Endometrial microvascular endothelial cells (primary cell): Measurements from ENCODE around the gene ATP6AP1. TPM values are rescaled to one million over a fixed set of nuclear protein-coding genes. Genes with fewer than 3 reads are reported as not detected.

Experiments
- in situ Hi-C: cut with HindIII; loops from 2 replicates; pipeline ENCODE4 v1.10.0; 2017; ENCODE audit warnings: low sequenced_read_pairs, low pct_unique_long_range_greater_than_20kb; ENCODE audit errors: inconsistent ontology term
- total RNA-seq: library from RNA; depleted of rRNA; stranded (reverse); fragments of >200 nt; gene quantifications from one replicate; pipeline ENCODE4 v1.2.3, GENCODE V29; 2015; ENCODE audit errors: inconsistent ontology term

Gene ATP6AP1
- total RNA-seq, 1 donor from 2014 or later, result 108 TPM

DNA sequence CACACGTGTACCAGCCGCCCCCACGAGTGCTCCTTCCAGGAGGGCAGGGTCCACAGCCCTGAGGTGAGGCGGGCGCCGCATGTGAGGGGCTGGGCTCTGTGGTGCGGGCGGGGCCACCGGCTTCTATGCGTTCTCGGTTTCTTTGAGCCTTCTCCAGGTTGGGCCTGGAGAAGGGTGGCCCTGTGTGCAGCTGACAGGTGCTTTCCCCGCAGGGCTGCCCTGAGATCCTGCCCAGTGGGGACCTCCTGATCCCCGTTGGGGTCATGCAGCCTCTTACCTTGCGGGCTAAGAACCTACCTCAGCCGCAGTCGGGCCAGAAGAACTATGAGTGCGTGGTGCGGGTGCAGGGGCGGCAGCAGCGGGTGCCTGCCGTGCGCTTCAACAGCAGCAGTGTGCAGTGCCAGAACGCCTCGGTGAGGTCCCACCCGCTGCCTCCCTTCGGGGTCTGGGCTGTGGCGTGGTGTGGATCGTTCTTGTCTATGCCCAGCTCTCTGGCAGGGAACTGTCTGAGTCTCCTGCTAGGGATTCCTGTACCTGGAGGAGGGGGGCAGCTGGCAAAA is 36.4 kb downstream of the ATP6AP1 start:
- in situ Hi-C loops, result no loop called here

DNA sequence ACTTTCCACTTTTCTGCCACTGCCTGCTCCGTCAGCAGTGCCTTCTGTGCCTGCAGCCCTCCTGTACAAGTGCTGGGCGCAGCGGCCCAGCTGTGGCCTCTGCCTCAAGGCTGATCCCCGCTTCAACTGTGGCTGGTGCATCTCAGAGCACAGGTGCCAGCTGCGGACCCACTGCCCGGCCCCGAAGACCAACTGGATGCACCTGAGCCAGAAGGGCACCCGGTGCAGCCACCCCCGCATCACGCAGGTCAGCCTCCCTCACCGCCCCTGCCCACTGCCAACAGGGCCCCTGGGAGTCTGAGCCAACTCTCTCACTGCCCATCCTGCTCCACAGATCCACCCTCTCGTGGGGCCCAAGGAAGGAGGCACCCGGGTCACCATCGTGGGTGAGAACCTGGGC is 37.1 kb downstream of the ATP6AP1 start:
- in situ Hi-C loops, result no loop called here

DNA sequence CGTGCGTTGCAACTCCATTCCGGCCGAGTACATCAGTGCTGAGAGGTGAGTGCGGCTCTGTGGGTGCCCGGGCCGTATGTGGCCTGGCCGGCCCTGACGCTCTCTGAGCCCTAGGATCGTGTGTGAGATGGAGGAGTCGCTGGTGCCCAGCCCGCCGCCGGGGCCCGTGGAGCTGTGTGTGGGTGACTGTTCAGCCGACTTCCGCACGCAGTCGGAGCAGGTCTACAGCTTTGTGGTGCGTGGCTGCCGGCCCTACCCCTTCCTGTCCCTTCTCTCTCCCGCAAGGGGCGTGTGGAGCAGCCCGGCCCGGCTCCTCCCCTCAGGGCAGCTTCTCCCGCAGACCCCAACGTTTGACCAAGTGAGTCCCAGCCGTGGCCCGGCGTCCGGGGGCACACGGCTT is 37.6 kb downstream of the ATP6AP1 start:
- in situ Hi-C loops, result no loop called here

DNA sequence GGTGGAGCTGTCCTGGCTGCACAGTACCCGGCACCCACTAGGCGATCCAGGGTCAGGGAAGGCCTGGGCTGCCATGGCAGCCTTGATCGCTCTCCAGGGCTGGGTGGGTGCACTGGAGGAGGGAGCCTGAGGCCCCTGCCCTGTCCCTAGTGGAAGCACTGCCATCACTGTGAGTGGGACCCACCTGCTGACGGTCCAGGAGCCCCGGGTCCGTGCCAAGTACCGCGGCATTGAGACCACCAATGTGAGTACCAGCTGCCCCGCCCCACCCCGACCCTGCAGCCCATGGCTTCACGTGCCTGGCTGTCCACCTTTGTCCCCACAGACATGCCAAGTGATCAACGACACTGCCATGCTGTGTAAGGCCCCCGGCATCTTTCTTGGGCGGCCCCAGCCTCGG is 38.4 kb downstream of the ATP6AP1 start:
- in situ Hi-C loops, result no loop called here

DNA sequence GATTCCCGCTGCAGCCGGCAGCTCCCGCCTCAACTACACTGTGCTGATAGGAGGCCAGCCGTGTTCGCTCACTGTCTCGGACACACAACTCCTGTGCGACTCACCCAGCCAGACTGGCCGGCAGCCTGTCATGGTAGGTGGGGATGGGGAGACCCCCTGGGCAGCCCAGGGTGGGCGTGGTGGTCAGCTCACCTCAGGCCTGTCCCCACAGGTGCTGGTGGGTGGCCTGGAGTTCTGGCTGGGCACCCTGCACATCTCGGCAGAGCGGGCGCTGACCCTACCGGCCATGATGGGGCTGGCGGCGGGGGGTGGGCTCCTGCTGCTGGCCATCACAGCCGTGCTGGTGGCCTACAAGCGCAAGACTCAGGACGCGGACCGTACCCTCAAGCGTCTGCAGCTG is 39.1 kb downstream of the ATP6AP1 start:
- in situ Hi-C loops, result no loop called here

DNA sequence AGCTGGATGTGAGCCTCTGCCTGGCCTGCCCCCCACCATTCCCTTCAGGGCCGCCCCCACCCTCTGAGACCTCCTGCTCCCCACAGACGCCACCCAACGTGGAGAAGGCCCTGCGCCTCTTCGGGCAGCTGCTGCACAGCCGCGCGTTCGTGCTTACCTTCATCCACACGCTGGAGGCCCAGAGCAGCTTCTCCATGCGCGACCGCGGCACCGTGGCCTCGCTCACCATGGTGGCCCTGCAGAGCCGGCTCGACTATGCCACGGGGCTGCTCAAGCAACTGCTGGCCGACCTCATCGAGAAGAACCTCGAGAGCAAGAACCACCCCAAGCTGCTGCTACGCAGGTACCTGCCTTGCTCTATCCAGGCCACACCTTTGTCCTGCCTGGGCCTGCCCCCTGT is 39.7 kb downstream of the ATP6AP1 start:
- in situ Hi-C loops, result no loop called here

DNA sequence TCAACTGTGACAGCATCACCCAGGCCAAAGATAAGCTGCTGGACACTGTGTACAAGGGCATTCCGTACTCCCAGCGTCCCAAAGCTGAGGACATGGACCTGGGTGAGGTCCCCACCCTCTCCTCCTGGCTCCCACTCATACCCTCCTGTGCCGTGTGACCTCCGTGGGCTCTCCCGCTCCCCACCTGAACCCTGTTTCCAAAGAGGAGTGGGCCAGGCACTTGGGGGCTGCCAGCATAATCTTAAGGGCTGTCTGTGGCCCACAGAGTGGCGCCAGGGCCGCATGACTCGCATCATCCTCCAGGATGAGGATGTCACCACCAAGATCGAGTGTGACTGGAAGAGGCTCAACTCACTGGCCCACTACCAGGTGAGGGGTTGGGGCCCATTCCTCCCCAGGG is 40.6 kb downstream of the ATP6AP1 start:
- in situ Hi-C loops, result no loop called here

DNA sequence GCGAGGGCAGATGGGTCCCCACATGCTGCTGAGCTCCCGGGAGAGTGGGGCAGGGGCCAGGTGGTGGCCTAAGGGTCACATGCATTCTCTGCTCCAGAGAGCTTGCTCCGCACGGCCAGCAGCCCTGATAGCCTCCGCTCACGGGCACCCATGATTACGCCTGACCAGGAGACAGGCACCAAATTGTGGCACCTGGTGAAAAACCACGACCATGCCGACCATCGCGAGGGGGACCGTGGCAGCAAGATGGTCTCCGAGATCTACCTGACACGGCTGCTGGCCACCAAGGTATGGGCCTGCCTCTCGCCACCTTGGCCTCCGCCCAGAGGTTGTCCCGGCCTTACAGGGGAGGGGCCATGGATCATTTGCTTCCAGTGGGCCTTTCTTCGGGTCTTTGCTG is 41.4 kb downstream of the ATP6AP1 start:
- in situ Hi-C loops, result no loop called here

DNA sequence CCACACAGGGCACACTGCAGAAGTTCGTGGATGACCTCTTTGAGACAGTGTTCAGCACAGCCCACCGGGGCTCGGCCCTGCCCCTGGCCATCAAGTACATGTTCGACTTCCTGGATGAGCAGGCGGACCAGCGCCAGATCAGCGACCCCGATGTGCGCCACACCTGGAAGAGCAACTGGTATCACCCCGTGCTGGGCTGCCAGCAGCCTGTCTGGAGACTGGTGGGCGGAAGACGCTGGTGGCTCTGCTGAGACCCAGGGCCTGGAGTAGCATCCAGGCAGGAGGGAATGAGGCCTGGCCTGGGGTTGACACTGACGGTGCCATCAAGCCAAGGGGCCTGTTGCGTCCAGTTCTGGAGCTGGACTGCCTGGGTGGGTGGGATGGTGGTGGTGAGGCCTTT is 42.0 kb downstream of the ATP6AP1 start:
- in situ Hi-C loops, result no loop called here

DNA sequence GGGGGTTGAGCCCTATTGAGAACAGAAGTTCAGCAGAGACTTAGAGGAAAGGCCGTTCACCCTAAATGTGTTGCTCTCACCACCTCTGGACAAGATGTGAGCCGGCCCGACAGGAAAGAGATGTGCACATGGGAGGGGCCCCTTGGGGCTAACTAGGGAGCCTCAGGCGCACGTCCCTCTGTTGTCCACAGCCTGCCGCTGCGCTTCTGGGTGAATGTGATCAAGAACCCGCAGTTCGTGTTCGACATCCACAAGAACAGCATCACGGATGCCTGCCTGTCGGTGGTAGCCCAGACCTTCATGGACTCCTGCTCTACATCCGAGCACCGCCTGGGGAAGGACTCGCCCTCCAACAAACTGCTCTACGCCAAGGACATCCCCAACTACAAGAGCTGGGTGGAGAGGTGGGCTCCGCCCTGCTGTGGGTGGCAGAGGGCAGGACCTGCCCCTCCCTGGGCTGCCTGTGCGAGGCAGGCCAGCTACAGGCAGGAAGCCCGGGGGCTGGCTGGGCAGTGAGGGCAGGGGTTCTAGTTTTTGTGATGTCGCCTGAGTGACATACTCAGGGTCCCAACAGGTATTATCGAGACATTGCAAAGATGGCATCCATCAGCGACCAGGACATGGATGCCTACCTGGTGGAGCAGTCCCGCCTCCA is 42.6 kb downstream of the ATP6AP1 start:
- in situ Hi-C loops, result no loop called here

DNA sequence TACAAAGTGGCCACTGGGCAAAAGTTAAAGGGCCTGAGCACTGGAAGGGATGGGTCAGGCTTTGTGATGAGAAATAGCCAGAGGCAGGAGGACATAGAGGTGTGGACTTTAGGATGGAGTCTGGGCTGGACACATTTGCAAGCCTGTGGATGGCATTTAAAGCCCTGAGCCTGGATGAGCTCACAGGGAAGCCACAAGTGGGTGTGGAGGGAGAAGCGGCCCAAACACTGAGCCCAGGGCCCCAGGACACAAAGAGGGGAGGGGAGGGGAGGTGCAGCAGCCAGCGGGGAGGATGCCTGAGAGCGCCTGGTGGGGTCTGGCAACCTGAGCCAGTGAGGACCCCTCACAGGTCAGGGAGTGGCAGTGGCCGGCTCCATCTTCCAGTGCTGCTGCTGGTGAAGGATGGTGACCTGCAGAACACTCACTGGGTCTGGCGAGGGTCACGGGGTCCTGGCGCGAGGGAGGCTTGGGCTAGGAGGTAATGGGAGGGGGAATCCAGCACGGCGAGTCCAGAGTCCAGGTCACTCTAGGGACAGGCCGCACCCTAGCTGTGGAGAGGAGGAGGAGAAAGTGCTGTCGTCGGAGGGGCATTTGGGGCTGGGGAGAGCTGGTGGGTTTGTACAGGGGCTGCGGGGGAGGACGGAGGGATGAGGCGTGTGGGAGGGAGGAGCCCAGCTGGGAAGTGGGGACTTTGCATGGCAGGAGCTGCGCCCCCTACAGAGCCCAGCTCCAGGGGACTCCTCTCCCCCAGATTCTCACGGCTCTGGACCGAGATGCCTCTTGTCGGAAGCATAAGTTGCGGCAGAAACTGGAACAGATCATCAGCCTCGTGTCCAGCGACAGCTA is 43.6 kb downstream of the ATP6AP1 start:
- in situ Hi-C loops, result no loop called here

DNA sequence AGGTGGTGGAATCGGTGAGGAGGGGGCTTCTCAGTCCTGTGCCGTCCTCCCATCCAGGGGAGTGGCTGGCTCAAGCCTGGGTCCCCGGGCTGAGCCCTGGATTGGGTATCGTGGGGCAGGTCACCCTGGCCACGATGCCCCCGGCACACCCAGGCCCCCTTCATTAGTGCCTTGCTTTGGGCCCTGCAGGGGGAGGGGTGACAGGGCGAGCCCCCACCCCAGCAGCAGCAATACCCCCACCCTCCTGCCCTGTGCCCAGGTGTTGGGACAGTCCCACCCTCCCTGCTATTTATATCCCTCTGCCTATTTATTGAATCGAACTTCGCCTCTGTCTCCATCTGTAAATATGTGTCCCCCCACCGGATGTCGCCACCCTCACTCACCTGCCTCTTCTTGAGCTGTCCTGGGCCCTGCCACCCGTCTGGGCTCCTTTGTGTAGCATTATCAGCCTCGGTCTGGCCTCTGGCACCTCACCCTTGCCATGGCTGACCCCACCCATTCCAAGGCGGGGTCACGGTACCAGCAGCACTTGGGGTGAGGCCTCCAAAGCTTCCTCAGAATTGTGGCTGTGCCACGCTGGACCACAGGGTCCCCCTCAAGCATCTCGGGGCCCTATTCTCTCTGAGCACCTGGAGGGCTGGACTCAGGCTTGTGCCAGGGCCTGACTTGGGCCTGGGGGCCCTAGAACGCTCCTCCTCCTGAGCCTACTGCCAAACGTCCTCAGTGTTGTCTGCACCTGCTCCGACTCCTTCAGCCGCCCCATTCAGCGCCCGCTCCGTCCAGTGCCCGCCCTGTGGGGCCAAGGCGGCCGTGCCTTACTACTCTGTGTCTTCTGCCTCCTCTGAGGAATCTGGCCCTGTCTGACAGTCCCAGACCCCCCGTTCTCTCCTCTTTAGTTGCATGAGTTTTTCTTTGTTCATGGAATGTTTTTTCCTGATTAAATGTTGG is 44.5 kb downstream of the ATP6AP1 start:
- in situ Hi-C loops, result no loop called here

DNA sequence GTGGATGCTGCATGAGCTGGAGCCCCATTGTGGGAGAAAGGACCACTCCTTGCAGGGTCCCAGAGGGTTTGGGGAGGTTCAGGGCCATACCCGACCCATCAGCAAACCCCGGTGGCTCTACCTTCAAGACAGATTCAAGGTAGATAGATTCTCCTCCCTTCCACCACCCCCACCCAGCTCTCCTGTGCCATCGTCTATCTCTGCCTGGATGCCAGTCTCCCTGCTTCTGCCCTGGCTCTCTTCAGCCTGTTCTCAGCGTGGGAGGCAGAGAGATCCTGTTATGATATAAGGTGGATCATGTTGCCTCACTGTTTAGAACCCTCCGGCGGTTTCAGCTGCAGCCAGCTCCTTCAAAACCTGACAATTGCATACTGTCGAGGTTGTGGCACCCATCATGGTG is 45.2 kb downstream of the ATP6AP1 start:
- in situ Hi-C loops, result no loop called here

DNA sequence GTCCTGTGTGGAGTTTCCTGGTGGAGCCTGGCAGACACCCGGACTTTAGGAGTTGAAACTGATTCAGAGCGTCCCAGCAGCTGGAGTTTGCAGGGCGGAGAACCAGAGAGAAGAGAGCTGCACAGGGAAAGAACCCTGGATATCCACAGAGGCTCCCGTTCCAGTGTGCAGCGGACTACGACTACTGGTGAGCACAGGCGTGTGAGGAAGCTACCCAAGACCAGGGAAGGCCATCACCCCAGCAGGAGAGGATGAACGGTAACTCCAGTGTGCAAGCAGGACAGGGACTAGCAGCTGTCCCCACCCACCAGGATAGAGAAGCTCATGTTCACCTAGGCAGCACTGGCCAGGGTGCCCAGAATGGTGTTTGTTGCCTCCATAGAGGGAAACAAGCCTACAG is 48.3 kb downstream of the ATP6AP1 start:
- in situ Hi-C loops, result no loop called here

DNA sequence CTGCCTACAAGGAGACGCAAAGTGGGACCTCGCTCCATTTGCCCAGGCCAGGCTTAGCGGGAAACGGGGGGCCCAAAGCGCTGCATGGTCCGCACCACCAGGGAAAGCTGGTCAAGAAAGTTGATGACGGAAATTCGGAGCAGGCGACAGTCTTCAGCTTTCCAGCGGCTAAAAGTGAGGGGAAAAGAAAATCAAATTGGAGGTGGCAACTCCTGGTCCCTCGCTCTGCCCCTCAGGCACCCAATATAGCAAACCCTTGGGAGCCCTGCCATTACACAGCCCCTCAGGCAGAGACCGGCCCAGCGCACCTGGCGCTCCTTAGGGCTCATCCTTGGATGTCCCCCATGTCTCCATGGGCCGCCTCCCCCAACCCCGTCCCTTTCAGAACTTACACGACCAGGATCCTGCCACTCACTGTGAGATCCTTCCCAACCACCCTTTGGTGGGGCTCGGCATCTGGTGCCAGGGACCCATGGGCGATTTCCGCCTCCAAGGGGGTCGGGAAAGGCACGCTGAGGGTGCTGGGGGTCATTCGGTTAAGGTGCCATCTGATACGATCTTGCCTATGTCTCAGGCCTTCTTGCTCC is 49.5 kb downstream of the ATP6AP1 start:
- in situ Hi-C loops, result no loop called here

DNA sequence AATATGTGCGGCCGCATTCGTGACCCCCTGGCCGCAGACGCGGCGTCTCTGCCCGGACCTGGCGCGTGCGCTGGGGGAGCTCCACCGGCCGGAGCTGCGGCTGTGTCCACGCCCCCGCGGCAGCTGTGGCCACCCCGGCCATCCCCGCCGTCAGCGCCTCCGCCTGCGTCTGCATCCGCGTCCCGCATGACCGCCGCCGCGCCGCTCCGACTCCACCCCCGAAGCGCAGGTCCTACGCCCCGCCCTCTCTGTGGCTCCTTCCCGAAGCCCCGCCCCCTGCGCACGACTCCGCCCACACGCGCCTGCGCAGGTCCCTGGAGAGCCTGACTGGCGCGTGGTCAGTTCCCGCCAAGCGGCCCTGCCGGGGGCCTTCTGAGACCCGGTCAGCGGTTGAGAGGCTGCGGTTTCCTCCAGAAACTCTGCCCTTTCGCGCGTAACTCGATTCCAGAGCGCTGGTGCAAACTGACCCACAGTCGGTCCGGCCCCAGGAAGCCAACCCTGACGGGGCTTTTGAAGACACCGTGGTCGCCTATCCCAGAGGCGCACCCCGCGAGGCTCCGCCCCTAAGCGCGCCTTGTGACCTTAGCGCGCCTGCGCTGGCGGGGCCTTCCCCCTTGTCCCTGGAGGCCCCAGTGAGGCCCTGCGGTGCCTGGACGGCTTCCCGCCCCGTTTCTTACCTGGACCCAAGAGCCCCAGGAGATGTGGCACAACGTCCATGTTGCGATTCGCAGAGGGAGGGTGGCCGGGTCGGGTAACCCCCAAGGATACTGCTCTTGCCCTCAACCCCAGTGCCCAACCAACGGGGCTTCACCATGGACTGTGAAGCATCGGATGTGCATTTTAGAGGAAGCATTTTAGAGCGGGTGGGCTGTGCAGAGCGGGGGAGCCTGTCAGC is 50.5 kb downstream of the ATP6AP1 start, which contains the start of gene LAGE3:
Gene LAGE3, minus strand, starts transcription at position 554 of the 895 bp plus-strand sequence. Its CDS starts 366 bp downstream, at position 188.
- in situ Hi-C loops, result no loop called here

DNA sequence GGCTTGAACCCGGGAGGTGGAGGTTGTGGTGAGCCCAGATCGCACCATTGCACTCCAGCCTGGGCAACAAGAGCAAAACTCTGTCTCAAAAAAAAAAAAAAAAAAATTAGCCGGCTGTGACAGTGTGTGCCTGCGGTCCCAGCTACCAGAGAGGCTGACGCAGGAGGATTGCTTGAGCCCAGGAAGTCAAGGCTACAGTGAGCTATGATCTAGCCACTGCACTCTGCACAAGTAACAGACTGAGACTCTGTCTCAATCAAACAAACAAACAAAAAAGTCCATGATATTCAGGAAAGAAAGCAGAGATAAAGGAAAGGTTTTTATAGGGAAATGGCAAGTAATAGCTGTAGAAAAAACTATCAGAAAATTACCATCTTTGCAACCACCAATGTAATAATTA is 52.7 kb downstream of the ATP6AP1 start:
- in situ Hi-C loops, result no loop called here
